ENCODE data around the gene THAP4. TPM values are rescaled to one million over a fixed set of nuclear protein-coding genes. Genes with fewer than 3 reads are reported as not detected.

Gene THAP4
- total RNA-seq, 6 experiments from 2014 or later = 40.6 to 47.9 (median 43.0) TPM

DNA sequence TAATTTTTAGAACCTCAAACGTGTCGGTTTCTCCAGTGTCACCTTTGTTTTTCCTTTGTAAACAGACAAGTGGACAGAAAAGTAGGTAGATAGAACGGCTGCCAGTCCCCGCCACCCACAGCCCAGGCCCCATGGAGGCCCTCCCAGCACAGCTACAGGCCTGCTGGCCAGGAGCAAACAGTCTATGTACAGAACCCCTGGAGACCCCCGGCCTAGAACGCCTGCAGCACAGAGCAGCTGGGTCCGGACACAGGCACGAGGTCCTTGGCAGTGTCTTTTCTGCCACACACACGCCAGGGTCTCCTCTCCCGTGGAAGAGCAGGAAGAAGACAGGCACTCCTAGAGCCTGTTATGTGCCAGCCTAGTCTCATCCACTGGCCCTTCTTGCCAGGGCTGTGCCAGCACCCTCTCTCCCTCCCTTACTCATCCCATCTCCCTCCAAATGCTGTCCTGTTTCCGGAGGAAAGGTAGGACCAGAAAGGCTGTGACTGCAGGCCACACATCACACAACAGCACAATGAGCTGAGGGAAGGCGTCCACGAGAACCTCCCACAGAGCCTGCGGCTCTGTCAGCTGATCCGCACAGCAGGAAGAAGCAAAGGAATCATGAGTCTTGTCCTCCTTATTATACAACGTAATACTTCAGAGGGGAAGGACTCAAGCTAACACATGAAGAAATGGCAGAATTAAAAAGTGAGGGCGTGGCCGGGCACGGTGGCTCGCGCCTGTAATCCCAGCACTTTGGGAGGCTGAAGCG is 42.0 kb upstream of the THAP4 start:
- Mint-ChIP-seq H3K27ac (peak overlapping the region; percentile 68), H3K4me3 (no peak overlapping the region), H3K27me3 (ENCODE audit: insufficient read depth) (peaks cover 2% of the 10 kb centered on the region; the same call in 1 of the 2 replicates), H3K36me3 (ENCODE audit: low read depth) (peaks cover 23% of the 10 kb centered on the region), H3K4me1 (ENCODE audit: low read depth) (peaks cover 25% of the 10 kb centered on the region), H3K9me3 (no peaks in the 10 kb centered on the region)
- no peak for DNase-seq
- TF ChIP-seq, protein P1, sequence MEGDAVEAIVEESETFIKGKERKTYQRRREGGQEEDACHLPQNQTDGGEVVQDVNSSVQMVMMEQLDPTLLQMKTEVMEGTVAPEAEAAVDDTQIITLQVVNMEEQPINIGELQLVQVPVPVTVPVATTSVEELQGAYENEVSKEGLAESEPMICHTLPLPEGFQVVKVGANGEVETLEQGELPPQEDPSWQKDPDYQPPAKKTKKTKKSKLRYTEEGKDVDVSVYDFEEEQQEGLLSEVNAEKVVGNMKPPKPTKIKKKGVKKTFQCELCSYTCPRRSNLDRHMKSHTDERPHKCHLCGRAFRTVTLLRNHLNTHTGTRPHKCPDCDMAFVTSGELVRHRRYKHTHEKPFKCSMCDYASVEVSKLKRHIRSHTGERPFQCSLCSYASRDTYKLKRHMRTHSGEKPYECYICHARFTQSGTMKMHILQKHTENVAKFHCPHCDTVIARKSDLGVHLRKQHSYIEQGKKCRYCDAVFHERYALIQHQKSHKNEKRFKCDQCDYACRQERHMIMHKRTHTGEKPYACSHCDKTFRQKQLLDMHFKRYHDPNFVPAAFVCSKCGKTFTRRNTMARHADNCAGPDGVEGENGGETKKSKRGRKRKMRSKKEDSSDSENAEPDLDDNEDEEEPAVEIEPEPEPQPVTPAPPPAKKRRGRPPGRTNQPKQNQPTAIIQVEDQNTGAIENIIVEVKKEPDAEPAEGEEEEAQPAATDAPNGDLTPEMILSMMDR (IDR thresholded peaks at IDR 0.05) = no peak

DNA sequence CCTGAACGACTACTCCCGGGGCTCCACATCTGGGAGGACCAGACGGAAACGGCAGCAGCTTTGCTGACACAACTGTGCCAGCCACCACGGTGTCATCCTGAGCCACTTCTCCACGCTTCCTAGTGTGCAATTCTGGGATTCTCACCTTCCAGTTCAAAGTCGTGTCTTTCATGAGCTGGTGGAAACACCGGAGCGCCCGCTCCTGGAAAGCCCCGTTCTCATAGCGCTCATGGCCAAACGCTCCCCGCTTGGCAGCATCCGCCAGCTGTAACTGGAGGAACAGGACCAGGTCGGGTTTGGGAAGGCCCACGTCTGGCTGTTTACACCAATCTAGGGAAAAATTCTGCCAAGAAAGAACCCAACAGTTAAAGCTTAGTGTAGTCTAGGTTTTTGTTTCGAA is 41.3 kb upstream of the THAP4 start:
- H3K27me3 Mint-ChIP-seq (ENCODE audit: insufficient read depth) = peaks cover 2% of the 10 kb centered on the region; the same call in 1 of the 2 replicates
- TF ChIP-seq, protein P1 (IDR thresholded peaks at IDR 0.05) = no peak
- H3K4me1 Mint-ChIP-seq (ENCODE audit: low read depth) = peaks cover 25% of the 10 kb centered on the region
- DNase-seq = no peak
- no peaks in the 10 kb centered on the region for H3K9me3 Mint-ChIP-seq
- H3K4me3 Mint-ChIP-seq = no peak overlapping the region
- no peak overlapping the region for H3K27ac Mint-ChIP-seq
- peaks cover 21% of the 10 kb centered on the region for H3K36me3 Mint-ChIP-seq (ENCODE audit: low read depth)

DNA sequence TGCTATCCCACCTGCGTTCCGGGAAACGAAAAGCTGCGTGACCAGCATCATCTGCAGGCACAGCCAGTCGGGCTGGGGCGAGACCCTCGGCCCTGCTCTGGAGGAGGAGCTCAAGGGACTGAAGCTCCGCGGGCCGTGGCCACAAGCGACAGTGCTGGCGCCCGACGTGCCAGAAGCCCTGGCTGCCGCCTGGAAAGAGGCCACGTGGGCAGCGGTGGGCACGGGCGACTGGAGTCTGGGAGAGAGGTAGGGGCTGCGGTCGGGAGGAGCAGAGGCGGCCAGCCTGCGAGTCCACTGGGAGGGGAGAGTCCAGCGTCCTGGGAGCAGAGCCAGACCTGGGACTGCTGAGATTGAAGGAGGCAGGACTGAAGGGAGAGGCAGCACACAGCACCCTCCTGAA is 40.4 kb upstream of the THAP4 start:
- peaks cover 21% of the 10 kb centered on the region for H3K36me3 Mint-ChIP-seq (ENCODE audit: low read depth)
- DNase-seq = no peak
- H3K4me1 Mint-ChIP-seq (ENCODE audit: low read depth) = peaks cover 25% of the 10 kb centered on the region
- H3K27ac Mint-ChIP-seq = no peak overlapping the region
- H3K27me3 Mint-ChIP-seq (ENCODE audit: insufficient read depth) = peaks cover 2% of the 10 kb centered on the region; the same call in 1 of the 2 replicates
- no peak overlapping the region for H3K4me3 Mint-ChIP-seq
- H3K9me3 Mint-ChIP-seq = no peaks in the 10 kb centered on the region
- TF ChIP-seq, protein P1 (IDR thresholded peaks at IDR 0.05) = no peak

DNA sequence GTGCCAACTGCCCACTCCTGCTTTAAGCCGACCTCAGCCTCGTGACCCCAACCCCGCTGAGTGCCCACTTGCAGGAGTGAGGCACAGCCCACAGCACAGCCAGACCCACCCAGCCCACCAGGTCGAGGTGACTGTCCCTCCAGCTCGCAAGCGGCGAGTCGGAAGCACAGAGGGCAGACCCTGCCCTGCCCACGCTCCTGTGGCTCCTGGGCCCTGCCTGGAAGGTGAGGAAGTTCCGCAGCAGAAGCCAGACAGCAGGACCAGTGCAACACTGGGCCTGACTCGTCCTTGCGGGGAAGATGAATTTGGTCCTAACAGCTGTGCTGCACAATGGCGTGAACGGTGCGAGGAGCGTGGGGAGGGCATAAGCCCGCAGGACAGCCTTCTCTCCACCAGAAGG is 39.7 kb upstream of the THAP4 start:
- H3K9me3 Mint-ChIP-seq = no peaks in the 10 kb centered on the region
- TF ChIP-seq, protein P1 (IDR thresholded peaks at IDR 0.05) = no peak
- DNase-seq = no peak
- no peak overlapping the region for H3K27ac Mint-ChIP-seq
- H3K36me3 Mint-ChIP-seq (ENCODE audit: low read depth) = peaks cover 16% of the 10 kb centered on the region
- H3K27me3 Mint-ChIP-seq (ENCODE audit: insufficient read depth) = peaks cover 2% of the 10 kb centered on the region; the same call in 1 of the 2 replicates
- H3K4me1 Mint-ChIP-seq (ENCODE audit: low read depth) = peaks cover 19% of the 10 kb centered on the region
- H3K4me3 Mint-ChIP-seq = no peak overlapping the region

DNA sequence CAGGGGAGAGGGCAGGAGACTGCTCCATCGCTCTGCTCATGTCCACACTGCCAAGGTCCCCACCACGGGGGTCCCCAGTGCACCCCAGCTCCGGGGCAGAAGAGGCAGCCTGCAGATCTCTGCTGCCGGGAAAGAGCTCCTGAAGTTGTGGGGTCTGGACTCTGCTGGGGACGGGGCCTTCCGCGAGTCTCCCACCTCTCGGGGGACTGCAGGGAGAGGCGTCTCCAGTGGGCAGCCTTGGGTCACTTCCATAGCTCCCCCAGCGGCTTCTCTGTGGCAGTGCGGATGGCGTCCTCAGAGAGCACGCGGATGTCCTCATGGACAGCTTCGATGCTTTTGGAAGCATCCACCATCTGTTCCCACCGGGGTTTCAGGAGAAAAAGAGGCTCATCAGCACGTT is 38.9 kb upstream of the THAP4 start:
- peaks cover 9% of the 10 kb centered on the region for H3K36me3 Mint-ChIP-seq (ENCODE audit: low read depth)
- DNase-seq = no peak
- H3K4me3 Mint-ChIP-seq = no peak overlapping the region
- H3K27me3 Mint-ChIP-seq (ENCODE audit: insufficient read depth) = peaks cover 2% of the 10 kb centered on the region
- no peak overlapping the region; the same call in 1 of the 2 replicates for H3K27ac Mint-ChIP-seq
- no peaks in the 10 kb centered on the region for H3K9me3 Mint-ChIP-seq
- peaks cover 11% of the 10 kb centered on the region for H3K4me1 Mint-ChIP-seq (ENCODE audit: low read depth)
- TF ChIP-seq, protein P1 (IDR thresholded peaks at IDR 0.05) = no peak
